ENCODE results near the gene B9D2. TPM values are rescaled to one million over a fixed set of nuclear protein-coding genes. Genes with fewer than 3 reads are reported as not detected.

B9D2 gene
- total RNA-seq, 2 donors from 2014 or later, result 4.5 to 6.2 TPM

DNA sequence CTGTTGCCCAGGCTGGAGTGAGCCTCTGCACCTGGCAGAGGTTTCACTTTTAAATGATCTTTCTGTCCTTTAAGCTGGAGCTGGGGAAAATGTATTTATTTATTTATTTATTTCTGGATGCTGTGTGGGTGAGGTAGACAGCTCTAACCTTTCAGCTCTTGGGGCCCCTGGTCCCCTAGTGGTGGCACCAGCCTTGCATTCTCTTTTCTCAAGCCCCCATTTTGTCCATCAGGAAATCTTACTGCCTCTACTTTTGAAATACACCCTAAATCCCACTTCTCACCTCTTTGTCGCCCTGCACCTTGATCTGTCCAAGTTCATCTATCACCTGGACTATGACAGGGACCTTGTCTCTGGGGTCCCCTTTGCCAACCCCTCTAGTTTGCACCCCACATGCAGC, 2.1 kb upstream of the B9D2 start:
- DNase-seq, result peak; percentile 58
- Mint-ChIP-seq H3K4me3 (no peak overlapping the region), H3K4me1 (no peaks in the 10 kb centered on the region), H3K27me3 (ENCODE audit: insufficient read depth) (no peaks in the 10 kb centered on the region), H3K36me3 (ENCODE audit: low read depth) (peaks cover 7% of the 10 kb centered on the region), H3K27ac (peak overlapping the region; percentile 20), H3K9me3 (no peaks in the 10 kb centered on the region)
- no peaks in the 10 kb centered on the region for H3K4me1 ChIP-seq (ENCODE audit: control insufficient read depth, insufficient read depth, low read length)
- no peaks in the 10 kb centered on the region for H3K36me3 ChIP-seq (ENCODE audit: control insufficient read depth, insufficient read depth, low read length)
- H3K9me3 ChIP-seq (ENCODE audit: control insufficient read depth, low read length), result no peaks in the 10 kb centered on the region
- H3K4me3 ChIP-seq (ENCODE audit: low read length), result no peak overlapping the region
- no peak overlapping the region for H3K27ac ChIP-seq (ENCODE audit: low read depth, low read length)
- no peaks in the 10 kb centered on the region for H3K27me3 ChIP-seq (ENCODE audit: control insufficient read depth, insufficient read depth, low read length, poor library complexity, severe bottlenecking)
- WGBS, 2 experiments (ENCODE audit: insufficient coverage in 1 of 2, insufficient read length in 1 of 2), result 88 to 91% methylated on average over 1 of the region's 1 CpG
- TF ChIP-seq, protein P1, sequence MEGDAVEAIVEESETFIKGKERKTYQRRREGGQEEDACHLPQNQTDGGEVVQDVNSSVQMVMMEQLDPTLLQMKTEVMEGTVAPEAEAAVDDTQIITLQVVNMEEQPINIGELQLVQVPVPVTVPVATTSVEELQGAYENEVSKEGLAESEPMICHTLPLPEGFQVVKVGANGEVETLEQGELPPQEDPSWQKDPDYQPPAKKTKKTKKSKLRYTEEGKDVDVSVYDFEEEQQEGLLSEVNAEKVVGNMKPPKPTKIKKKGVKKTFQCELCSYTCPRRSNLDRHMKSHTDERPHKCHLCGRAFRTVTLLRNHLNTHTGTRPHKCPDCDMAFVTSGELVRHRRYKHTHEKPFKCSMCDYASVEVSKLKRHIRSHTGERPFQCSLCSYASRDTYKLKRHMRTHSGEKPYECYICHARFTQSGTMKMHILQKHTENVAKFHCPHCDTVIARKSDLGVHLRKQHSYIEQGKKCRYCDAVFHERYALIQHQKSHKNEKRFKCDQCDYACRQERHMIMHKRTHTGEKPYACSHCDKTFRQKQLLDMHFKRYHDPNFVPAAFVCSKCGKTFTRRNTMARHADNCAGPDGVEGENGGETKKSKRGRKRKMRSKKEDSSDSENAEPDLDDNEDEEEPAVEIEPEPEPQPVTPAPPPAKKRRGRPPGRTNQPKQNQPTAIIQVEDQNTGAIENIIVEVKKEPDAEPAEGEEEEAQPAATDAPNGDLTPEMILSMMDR (conservative IDR thresholded peaks at IDR 0.05), result peak; percentile 68
- no peak overlapping the region for H3K9ac ChIP-seq (ENCODE audit: extremely low read depth, low read length, poor library complexity, severe bottlenecking)

DNA sequence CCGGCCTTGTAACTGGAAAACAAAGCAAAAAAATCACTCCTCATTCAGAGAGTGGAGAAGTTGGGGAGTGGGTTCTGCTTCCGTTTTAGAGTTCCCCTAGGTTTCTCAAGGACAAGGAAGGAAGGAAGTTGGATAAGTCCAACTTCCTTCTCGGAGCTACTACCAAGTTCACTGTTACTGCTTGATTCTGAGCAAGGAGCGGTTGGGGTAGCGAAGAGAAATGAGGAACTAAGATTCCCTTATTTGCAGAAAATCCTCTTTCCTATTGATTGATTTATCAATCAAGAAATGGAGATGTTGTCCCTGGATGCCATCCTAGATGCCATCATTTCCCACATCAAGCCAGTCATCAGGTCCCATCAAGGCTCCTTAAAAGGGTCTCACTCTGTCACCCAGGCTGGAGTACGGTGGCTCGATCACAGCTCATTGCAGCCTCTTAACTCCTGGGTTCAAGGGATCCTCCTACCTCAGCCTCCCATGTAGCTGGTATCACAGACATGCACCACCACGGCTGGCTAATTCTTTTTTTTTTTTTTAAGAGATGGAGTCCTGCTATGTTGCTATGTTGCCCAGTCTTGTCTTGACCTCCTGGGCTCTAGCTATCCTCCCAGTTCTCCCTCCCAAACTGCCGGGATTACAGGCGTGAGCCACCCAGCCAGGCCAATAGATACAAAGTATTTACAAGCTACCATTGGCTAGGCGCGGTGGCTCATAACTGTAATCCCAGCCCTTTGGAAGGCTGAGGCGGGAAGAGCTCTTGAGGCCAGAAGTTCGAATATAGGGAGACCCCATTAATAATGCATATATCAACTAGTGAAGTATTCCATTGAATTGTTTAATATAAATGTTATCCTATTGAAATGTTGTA, 809 bp upstream of the B9D2 start:
- TF ChIP-seq, protein P1 (conservative IDR thresholded peaks at IDR 0.05), result no peak
- peak overlapping the region; percentile 90 for H3K4me3 ChIP-seq (ENCODE audit: low read length)
- H3K4me3 Mint-ChIP-seq, result peak overlapping the region; percentile 74
- no peaks in the 10 kb centered on the region for H3K4me1 ChIP-seq (ENCODE audit: control insufficient read depth, insufficient read depth, low read length)
- H3K9me3 Mint-ChIP-seq, result no peaks in the 10 kb centered on the region
- H3K27me3 ChIP-seq (ENCODE audit: control insufficient read depth, insufficient read depth, low read length, poor library complexity, severe bottlenecking), result no peaks in the 10 kb centered on the region
- H3K27ac Mint-ChIP-seq, result peak overlapping the region; percentile 98
- peaks cover 6% of the 10 kb centered on the region for H3K36me3 Mint-ChIP-seq (ENCODE audit: low read depth)
- H3K4me1 Mint-ChIP-seq, result no peaks in the 10 kb centered on the region
- H3K9ac ChIP-seq (ENCODE audit: extremely low read depth, low read length, poor library complexity, severe bottlenecking), result peak overlapping the region; percentile 96
- H3K9me3 ChIP-seq (ENCODE audit: control insufficient read depth, low read length), result no peaks in the 10 kb centered on the region
- 81 to 90% methylated on average over 11 to 14 of the region's 14 CpGs for WGBS, 2 experiments (ENCODE audit: insufficient coverage in 1 of 2, insufficient read length in 1 of 2)
- no peaks in the 10 kb centered on the region for H3K27me3 Mint-ChIP-seq (ENCODE audit: insufficient read depth)
- no peaks in the 10 kb centered on the region for H3K36me3 ChIP-seq (ENCODE audit: control insufficient read depth, insufficient read depth, low read length)
- peak overlapping the region; percentile 98 for H3K27ac ChIP-seq (ENCODE audit: low read depth, low read length)
- no peak for DNase-seq

DNA sequence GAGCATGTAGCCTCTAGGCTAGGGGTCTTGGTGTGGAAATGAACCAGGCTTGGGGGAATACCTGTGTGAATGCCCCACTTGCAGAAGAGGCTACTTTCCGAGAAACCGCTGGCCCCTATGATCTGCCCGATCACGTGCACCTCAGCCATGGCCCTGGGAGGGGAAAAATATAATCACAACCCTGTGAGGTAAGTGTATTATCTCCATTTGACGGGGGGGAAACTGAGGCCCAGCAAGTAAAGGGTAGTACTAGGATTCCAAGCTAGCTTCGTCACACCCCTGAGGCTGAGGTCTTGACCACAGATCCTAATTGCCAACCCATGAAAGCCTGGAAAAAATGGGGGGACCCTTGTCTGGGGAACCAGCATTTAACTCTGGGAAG, 587 bp downstream of the B9D2 start:
- peaks cover 5% of the 10 kb centered on the region for H3K36me3 Mint-ChIP-seq (ENCODE audit: low read depth)
- H3K27me3 Mint-ChIP-seq (ENCODE audit: insufficient read depth), result no peaks in the 10 kb centered on the region
- TF ChIP-seq, protein P1 (conservative IDR thresholded peaks at IDR 0.05), result no peak
- no peak for DNase-seq
- Histone ChIP-seq H3K4me1 (ENCODE audit: control insufficient read depth, insufficient read depth, low read length) (no peaks in the 10 kb centered on the region), H3K9me3 (ENCODE audit: control insufficient read depth, low read length) (no peaks in the 10 kb centered on the region), H3K4me3 (ENCODE audit: low read length) (peak overlapping the region; percentile 90), H3K27ac (ENCODE audit: low read depth, low read length) (no peak overlapping the region), H3K27me3 (ENCODE audit: control insufficient read depth, insufficient read depth, low read length, poor library complexity, severe bottlenecking) (no peaks in the 10 kb centered on the region), H3K36me3 (ENCODE audit: control insufficient read depth, insufficient read depth, low read length) (no peaks in the 10 kb centered on the region), H3K9ac (ENCODE audit: extremely low read depth, low read length, poor library complexity, severe bottlenecking) (peak overlapping the region; percentile 96)
- H3K27ac Mint-ChIP-seq, result peak overlapping the region; percentile 98
- H3K4me3 Mint-ChIP-seq, result peak overlapping the region; percentile 74
- no peaks in the 10 kb centered on the region for H3K4me1 Mint-ChIP-seq
- no peaks in the 10 kb centered on the region for H3K9me3 Mint-ChIP-seq
- 63 to 65% methylated on average over 6 of the region's 6 CpGs for WGBS, 2 experiments (ENCODE audit: insufficient coverage in 1 of 2, insufficient read length in 1 of 2)
